Stimulated activated CD4-positive, alpha-beta T cell treated with anti-CD3 and anti-CD28 coated beads, Interleukin-4, amount 100 ng/mL, for 24 hours (primary cell): ENCODE measurements around the gene RETREG1.
"Not testable (repeated sequence)": the region's sequence is repeated elsewhere in the genome, so short reads cannot be mapped to it uniquely, and the experiment has no call there.

Source experiments
- DNase-seq: peaks from one replicate; pipeline ENCODE4 v3.0.0-alpha.2; 2020

The RETREG1 gene

GRCh38 chr5:16616536-16617273 is at the start of gene RETREG1:
Gene RETREG1, minus strand, starts transcription at chr5:16616997. Its CDS starts 26 bp downstream, at chr5:16616971.
- peak; percentile 78 for DNase-seq

GRCh38 chr5:16666130-16666882 is 49.5 kb upstream of the RETREG1 start:
- no peak for DNase-seq

GRCh38 chr5:16665601-16666000 is 48.8 kb upstream of the RETREG1 start:
- no peak for DNase-seq

- no peak for DNase-seq
Measured at GRCh38 chr5:16664368-16664767, 47.6 kb upstream of the RETREG1 start.

- no peak for DNase-seq
Measured at GRCh38 chr5:16663840-16664239, 47.0 kb upstream of the RETREG1 start.

- DNase-seq, result no peak
Measured at GRCh38 chr5:16661713-16662112, 44.9 kb upstream of the RETREG1 start.

- DNase-seq, result no peak
Measured at GRCh38 chr5:16660982-16661381, 44.2 kb upstream of the RETREG1 start.

GRCh38 chr5:16659536-16659935 is 42.7 kb upstream of the RETREG1 start:
- no peak for DNase-seq

GRCh38 chr5:16656561-16657191 is 39.9 kb upstream of the RETREG1 start:
- DNase-seq, result no peak

GRCh38 chr5:16654647-16655334 is 38.0 kb upstream of the RETREG1 start:
- no peak for DNase-seq

GRCh38 chr5:16648739-16649138 is 31.9 kb upstream of the RETREG1 start:
- not testable (repeated sequence) for DNase-seq

- no peak for DNase-seq
Measured at GRCh38 chr5:16644301-16644889, 27.6 kb upstream of the RETREG1 start.

- DNase-seq, result no peak
Measured at GRCh38 chr5:16642867-16643266, 26.1 kb upstream of the RETREG1 start.

- DNase-seq, result no peak
Measured at GRCh38 chr5:16639206-16639605, 22.4 kb upstream of the RETREG1 start.

- DNase-seq, result no peak
Measured at GRCh38 chr5:16628376-16628775, 11.6 kb upstream of the RETREG1 start.

- DNase-seq, result peak; percentile 42
Measured at GRCh38 chr5:16626696-16627264, 10.0 kb upstream of the RETREG1 start.

GRCh38 chr5:16625096-16625495 is 8.3 kb upstream of the RETREG1 start:
- DNase-seq, result no peak

GRCh38 chr5:16619136-16619535 is 2.3 kb upstream of the RETREG1 start:
- DNase-seq, result no peak

GRCh38 chr5:16618138-16618897 is 1.5 kb upstream of the RETREG1 start:
- DNase-seq, result no peak

- DNase-seq, result peak; percentile 53
Measured at GRCh38 chr5:16617274-16617968, 624 bp upstream of the RETREG1 start.
